ENCODE results near the gene NDUFS1. TPM values are rescaled to one million over a fixed set of nuclear protein-coding genes. Genes with fewer than 3 reads are reported as not detected.

Gene NDUFS1
- total RNA-seq, 2 experiments from 2014 or later, result 81.2 to 89.3 TPM

GRCh38 chr2:206202446-206202845 is 43.2 kb upstream of the NDUFS1 start:
- DNase-seq (no peak), ATAC-seq (no peak)
- H3K36me3 Mint-ChIP-seq (ENCODE audit: low read depth), result no peaks in the 10 kb centered on the region
- H3K27me3 Mint-ChIP-seq, result peaks cover 13% of the 10 kb centered on the region
- H3K4me3 Mint-ChIP-seq, result no peak overlapping the region
- intact Hi-C loops (cut with micrococcal nuclease), result no loop called here
- no peaks in the 10 kb centered on the region for H3K4me1 Mint-ChIP-seq (ENCODE audit: low read depth)
- ChIA-PET CTCF (no interaction called here), POLR2A (no interaction called here)
- TF ChIP-seq, protein P1, sequence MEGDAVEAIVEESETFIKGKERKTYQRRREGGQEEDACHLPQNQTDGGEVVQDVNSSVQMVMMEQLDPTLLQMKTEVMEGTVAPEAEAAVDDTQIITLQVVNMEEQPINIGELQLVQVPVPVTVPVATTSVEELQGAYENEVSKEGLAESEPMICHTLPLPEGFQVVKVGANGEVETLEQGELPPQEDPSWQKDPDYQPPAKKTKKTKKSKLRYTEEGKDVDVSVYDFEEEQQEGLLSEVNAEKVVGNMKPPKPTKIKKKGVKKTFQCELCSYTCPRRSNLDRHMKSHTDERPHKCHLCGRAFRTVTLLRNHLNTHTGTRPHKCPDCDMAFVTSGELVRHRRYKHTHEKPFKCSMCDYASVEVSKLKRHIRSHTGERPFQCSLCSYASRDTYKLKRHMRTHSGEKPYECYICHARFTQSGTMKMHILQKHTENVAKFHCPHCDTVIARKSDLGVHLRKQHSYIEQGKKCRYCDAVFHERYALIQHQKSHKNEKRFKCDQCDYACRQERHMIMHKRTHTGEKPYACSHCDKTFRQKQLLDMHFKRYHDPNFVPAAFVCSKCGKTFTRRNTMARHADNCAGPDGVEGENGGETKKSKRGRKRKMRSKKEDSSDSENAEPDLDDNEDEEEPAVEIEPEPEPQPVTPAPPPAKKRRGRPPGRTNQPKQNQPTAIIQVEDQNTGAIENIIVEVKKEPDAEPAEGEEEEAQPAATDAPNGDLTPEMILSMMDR (IDR thresholded peaks at IDR 0.05), result no peak
- no peaks in the 10 kb centered on the region for H3K9me3 Mint-ChIP-seq
- no peak overlapping the region for H3K27ac Mint-ChIP-seq

- H3K9me3 Mint-ChIP-seq, result no peaks in the 10 kb centered on the region
- H3K27ac Mint-ChIP-seq, result no peak overlapping the region
- ChIA-PET POLR2A (no interaction called here), CTCF (no interaction called here)
- TF ChIP-seq, protein P1 (IDR thresholded peaks at IDR 0.05), result no peak
- H3K36me3 Mint-ChIP-seq (ENCODE audit: low read depth), result no peaks in the 10 kb centered on the region
- H3K4me1 Mint-ChIP-seq (ENCODE audit: low read depth), result no peaks in the 10 kb centered on the region
- peaks cover 16% of the 10 kb centered on the region for H3K27me3 Mint-ChIP-seq
- DNase-seq (no peak), ATAC-seq (no peak)
- H3K4me3 Mint-ChIP-seq, result no peak overlapping the region
- intact Hi-C loops (cut with micrococcal nuclease), result no loop called here
Measured at GRCh38 chr2:206201075-206201848, 42.0 kb upstream of the NDUFS1 start.

DNA sequence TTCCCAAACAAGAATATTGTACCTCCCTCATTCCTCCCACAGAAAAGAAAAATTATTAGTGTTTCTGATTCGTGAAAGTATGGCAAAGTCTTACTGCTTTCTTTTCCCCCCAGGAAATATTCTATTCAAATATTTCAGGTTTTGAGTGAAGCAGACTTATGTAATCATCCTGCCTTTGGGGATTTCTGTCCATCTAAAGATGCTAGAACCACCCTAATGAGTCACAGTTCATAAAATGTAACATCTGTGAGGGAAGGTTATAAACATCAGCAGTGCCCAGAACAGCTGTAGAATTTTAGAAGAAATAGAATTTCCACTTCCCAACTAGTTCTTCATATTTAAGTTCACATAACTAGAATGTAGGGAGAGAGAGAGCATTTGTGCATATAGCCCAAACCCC is 39.4 kb upstream of the NDUFS1 start:
- H3K27ac Mint-ChIP-seq, result no peak overlapping the region
- ChIA-PET POLR2A (no interaction called here), CTCF (interaction anchor here (0.9 kb wide), 2 partner anchors 9 to 374 kb away, joined by 3 read pairs; no protein-coding TSS in a partner anchor)
- H3K4me1 Mint-ChIP-seq (ENCODE audit: low read depth), result no peaks in the 10 kb centered on the region
- intact Hi-C loops (cut with micrococcal nuclease), result no loop called here
- TF ChIP-seq, protein P1 (IDR thresholded peaks at IDR 0.05), result no peak
- H3K9me3 Mint-ChIP-seq, result no peaks in the 10 kb centered on the region
- no peak overlapping the region for H3K4me3 Mint-ChIP-seq
- no peaks in the 10 kb centered on the region for H3K36me3 Mint-ChIP-seq (ENCODE audit: low read depth)
- no peak for DNase-seq
- H3K27me3 Mint-ChIP-seq, result peaks cover 15% of the 10 kb centered on the region
- no peak for ATAC-seq

GRCh38 chr2:206193671-206194357 is 34.6 kb upstream of the NDUFS1 start:
- Mint-ChIP-seq H3K27me3 (peaks cover 16% of the 10 kb centered on the region), H3K4me1 (ENCODE audit: low read depth) (no peaks in the 10 kb centered on the region), H3K36me3 (ENCODE audit: low read depth) (no peaks in the 10 kb centered on the region), H3K27ac (no peak overlapping the region), H3K4me3 (no peak overlapping the region), H3K9me3 (no peaks in the 10 kb centered on the region)
- POLR2A ChIA-PET, result no interaction called here
- no peak for DNase-seq
- TF ChIP-seq, protein P1 (IDR thresholded peaks at IDR 0.05), result no peak
- CTCF ChIA-PET, result no interaction called here
- intact Hi-C loops (cut with micrococcal nuclease), result no loop called here
- no peak for ATAC-seq

DNA sequence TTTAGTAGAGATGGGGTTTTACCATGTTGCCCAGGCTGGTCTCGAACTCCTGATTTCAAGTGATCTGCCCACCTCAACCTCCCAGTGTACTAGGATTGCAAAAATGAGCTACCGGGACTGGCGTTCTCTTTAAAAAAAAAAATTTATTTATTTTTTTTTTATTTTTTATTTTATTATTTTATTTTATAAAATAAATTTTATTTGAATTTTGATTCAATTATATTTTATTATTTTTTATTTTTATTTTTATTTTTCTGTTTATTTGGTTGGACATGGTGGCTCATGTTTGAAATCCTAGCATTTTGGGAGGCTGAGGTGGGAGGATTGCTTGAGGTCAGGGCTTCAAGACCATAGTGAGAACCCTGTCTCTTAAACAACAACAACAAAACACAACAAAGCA is 32.9 kb upstream of the NDUFS1 start:
- no peak for ATAC-seq
- intact Hi-C loops (cut with micrococcal nuclease), result no loop called here
- no peak for DNase-seq
- CTCF ChIA-PET, result no interaction called here
- no peaks in the 10 kb centered on the region for H3K4me1 Mint-ChIP-seq (ENCODE audit: low read depth)
- no peak overlapping the region for H3K27ac Mint-ChIP-seq
- H3K27me3 Mint-ChIP-seq, result peaks cover 13% of the 10 kb centered on the region
- no peaks in the 10 kb centered on the region for H3K9me3 Mint-ChIP-seq
- TF ChIP-seq, protein P1 (IDR thresholded peaks at IDR 0.05), result no peak
- no peak overlapping the region for H3K4me3 Mint-ChIP-seq
- POLR2A ChIA-PET, result no interaction called here
- no peaks in the 10 kb centered on the region for H3K36me3 Mint-ChIP-seq (ENCODE audit: low read depth)
